Brain microvascular endothelial cell (primary cell): ENCODE measurements around the gene CEL.
"Not testable (repeated sequence)": the region's sequence is repeated elsewhere in the genome, so short reads cannot be mapped to it uniquely, and the experiment has no call there.

Experiments
- DNase-seq: peaks from one replicate; pipeline ENCODE4 v3.0.0-alpha.2; 2020
- H3K27ac ChIP-seq: fragments of 250-450 bp; sonication (Bioruptor Pico); 2 replicates; pipeline ENCODE4 v1.5.1; 2020; ENCODE audit warnings: mild to moderate bottlenecking, moderate library complexity
- H3K27me3 ChIP-seq: fragments of 250-450 bp; sonication (Bioruptor Pico); replicated peaks from 2 replicates; pipeline ENCODE4 v1.5.1; 2020; ENCODE audit warnings: mild to moderate bottlenecking
- H3K36me3 ChIP-seq: fragments of 250-450 bp; sonication (Bioruptor Pico); replicated peaks from 2 replicates; pipeline ENCODE4 v1.5.1; 2020; ENCODE audit warnings: mild to moderate bottlenecking
- H3K4me3 ChIP-seq: 2 replicates; pipeline ENCODE4 v1.5.1; 2011; ENCODE audit warnings: low read depth, mild to moderate bottlenecking, control low read depth, low read length, moderate library complexity
- in situ Hi-C: cut with HindIII; loops from 2 replicates; pipeline ENCODE4 v1.10.0; 2017; ENCODE audit warnings: low sequenced_read_pairs, low pct_ligation_motif_present
- TF ChIP-seq, protein P1 (sequence below): IDR thresholded peaks from 2 replicates; pipeline ENCODE4 v1.5.1; 2011; ENCODE audit warnings: low read depth, mild to moderate bottlenecking, moderate library complexity, low read length, control low read depth, inconsistent platforms; ENCODE audit errors: missing control alignments

Gene CEL

DNA sequence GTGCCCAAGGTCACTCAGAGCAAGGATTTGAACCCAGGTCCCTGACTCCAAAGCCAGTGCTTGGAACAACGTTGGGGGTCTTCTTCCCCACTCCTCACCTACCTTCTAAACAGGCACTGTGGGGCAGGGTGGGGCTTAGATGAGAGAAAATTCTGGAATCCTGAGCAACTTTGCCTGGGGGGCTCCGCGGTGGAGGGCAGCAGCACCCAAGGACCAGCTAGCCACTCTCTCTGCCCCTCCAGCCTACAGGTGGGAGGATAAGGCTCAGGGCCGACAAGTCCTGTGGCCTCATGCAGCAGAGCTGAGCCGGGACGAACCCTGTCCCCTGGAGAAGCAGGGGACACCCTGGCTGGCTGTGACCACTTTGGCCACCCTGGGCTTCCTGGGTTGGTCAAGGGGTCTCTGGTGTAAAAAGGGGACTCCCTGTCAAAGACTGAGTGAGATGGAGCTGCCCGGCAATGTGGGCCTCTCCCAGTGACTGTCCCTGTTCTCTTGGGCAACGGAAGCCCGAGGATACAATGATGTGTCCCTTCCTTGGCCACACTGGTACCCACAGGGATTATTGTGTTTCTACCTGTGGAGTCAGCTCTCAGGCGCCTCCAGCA is 26.5 kb downstream of the CEL start:
- H3K27ac ChIP-seq = no peak overlapping the region
- no peaks in the 10 kb centered on the region for H3K36me3 ChIP-seq
- in situ Hi-C loops = no loop called here
- TF ChIP-seq, protein P1, sequence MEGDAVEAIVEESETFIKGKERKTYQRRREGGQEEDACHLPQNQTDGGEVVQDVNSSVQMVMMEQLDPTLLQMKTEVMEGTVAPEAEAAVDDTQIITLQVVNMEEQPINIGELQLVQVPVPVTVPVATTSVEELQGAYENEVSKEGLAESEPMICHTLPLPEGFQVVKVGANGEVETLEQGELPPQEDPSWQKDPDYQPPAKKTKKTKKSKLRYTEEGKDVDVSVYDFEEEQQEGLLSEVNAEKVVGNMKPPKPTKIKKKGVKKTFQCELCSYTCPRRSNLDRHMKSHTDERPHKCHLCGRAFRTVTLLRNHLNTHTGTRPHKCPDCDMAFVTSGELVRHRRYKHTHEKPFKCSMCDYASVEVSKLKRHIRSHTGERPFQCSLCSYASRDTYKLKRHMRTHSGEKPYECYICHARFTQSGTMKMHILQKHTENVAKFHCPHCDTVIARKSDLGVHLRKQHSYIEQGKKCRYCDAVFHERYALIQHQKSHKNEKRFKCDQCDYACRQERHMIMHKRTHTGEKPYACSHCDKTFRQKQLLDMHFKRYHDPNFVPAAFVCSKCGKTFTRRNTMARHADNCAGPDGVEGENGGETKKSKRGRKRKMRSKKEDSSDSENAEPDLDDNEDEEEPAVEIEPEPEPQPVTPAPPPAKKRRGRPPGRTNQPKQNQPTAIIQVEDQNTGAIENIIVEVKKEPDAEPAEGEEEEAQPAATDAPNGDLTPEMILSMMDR = no peak
- no peaks in the 10 kb centered on the region for H3K27me3 ChIP-seq
- no peak for DNase-seq
- no peak overlapping the region for H3K4me3 ChIP-seq

DNA sequence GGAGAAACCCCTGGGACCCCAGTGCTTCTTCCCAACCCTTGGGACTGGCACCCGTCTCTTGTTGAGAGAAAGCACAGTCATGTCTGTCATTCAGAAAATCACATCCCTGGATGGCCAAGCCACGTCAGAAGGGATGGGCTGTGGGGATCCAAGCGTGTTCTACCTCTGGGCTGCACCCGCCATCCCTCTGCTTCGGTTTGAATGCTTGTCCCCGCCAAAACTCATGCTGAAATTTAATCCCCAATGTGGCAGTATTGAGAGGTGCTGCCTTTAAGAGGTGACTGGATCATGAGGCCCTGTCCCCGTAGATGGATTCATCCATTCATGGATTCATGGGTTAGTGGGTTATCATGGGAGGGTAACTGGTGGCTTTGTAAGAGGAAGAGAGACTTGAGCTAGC is 27.0 kb downstream of the CEL start:
- TF ChIP-seq, protein P1 = no peak
- Histone ChIP-seq H3K36me3 (no peaks in the 10 kb centered on the region), H3K27ac (no peak overlapping the region), H3K27me3 (no peaks in the 10 kb centered on the region), H3K4me3 (no peak overlapping the region)
- DNase-seq = no peak
- in situ Hi-C loops = no loop called here

DNA sequence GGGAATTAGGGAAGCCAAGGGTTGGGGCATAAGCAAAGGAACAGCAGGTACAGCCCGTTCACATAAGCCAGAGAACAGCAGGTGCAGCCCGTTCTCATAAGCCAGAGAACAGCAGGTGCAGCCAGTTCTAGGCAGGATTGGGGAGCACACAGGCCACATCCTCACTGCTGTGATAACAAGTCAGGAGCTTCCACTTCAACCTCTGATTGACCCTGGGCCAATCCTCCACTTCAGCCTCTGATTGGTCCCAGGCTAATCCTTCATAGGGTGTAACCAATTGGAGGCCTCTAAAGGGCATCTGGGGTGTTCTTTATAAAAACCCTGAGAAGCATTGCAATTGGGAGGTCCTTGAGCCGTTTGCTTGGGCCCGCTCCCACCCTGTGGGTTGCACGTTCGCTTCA is 27.5 kb downstream of the CEL start:
- Histone ChIP-seq H3K27ac (no peak overlapping the region), H3K36me3 (no peaks in the 10 kb centered on the region), H3K27me3 (no peaks in the 10 kb centered on the region), H3K4me3 (no peak overlapping the region)
- TF ChIP-seq, protein P1 = no peak
- DNase-seq = no peak
- in situ Hi-C loops = no loop called here

DNA sequence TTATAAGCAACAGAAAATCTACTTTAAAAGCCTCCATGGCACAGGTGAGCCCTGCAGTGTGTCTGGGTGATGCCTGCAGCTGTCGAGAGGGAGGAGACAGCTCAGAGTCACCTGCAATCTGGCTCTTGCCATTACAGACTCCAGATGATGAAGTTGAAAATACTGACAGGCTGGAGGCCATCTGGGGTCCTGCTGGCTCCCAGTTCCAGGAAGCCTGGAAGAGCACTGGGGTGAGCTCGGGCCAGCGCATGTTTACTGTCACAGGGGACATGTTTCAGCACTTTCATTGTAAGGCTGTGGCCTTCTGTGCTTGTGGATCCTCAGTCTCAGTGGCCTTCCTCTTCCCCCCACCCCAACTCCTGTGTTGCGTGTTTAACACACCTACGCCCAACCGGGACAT is 28.4 kb downstream of the CEL start:
- no peaks in the 10 kb centered on the region for H3K27me3 ChIP-seq
- H3K4me3 ChIP-seq = no peak overlapping the region
- TF ChIP-seq, protein P1 = no peak
- H3K27ac ChIP-seq = no peak overlapping the region
- no peaks in the 10 kb centered on the region for H3K36me3 ChIP-seq
- DNase-seq = no peak
- in situ Hi-C loops = no loop called here

DNA sequence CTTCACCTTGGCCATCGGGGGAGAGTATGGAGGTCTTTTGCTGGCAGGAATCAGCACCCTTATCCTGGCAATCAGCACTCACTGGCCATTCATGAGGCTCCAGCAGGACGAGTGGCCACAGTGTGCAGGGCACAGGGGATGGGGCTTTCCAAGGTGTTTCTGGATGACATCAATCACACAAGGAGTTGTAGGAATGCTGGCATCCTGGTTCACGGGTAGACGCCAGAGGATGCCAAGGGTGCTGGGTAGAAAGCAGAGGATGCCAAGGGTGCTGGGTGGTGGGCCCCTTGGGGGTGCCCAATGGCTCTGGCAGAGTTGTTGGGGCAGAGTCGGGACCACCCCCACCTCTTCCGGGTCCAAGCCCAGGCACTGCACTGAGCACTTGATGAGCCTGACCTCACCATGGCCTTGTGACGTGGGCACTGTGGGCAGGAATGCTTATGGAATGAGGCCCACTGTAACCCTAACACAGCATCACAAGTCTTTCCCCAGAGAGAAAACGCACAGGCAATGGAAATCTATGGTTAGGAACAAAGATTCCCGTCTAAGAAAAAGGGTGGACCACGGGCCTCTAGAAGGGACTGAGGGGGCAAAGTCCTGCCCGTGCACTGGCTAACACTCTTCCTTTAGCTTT is 29.1 kb downstream of the CEL start:
- no peaks in the 10 kb centered on the region for H3K36me3 ChIP-seq
- no peak overlapping the region for H3K27ac ChIP-seq
- in situ Hi-C loops = no loop called here
- DNase-seq = no peak
- TF ChIP-seq, protein P1 = no peak
- H3K27me3 ChIP-seq = no peaks in the 10 kb centered on the region
- no peak overlapping the region for H3K4me3 ChIP-seq

DNA sequence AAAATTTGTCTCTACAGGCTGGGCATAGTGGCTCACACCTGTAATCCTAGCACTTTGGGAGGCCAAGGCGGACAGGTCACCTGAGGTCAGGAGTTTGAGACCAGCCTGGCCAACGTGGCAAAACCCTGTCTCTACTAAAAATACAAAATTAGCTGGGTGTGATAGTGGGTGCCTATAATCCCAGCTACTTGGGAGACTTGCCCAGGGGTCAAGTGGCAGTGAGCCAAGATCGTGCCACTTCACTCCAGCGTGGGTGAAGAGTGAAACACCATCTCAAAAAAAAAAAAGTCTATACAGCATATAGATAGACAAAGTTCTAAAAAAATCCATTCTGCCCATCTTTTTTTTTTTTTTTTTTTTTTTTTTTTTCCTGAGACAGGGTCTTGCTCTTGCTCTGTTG is 32.6 kb downstream of the CEL start:
- in situ Hi-C loops, H3K36me3 ChIP-seq, H3K27ac ChIP-seq, DNase-seq, H3K27me3 ChIP-seq, H3K4me3 ChIP-seq: not testable (repeated sequence)
